ENCODE results near the gene SAMD1. TPM values are rescaled to one million over a fixed set of nuclear protein-coding genes. Genes with fewer than 3 reads are reported as not detected.

Gene SAMD1
- total and polyA plus RNA-seq, 9 of the 15 experiments (the other 6 are each of a cell fraction or from before 2014, with no cell fraction given): 2.9 to 96.0 (median 43.5) TPM

DNA sequence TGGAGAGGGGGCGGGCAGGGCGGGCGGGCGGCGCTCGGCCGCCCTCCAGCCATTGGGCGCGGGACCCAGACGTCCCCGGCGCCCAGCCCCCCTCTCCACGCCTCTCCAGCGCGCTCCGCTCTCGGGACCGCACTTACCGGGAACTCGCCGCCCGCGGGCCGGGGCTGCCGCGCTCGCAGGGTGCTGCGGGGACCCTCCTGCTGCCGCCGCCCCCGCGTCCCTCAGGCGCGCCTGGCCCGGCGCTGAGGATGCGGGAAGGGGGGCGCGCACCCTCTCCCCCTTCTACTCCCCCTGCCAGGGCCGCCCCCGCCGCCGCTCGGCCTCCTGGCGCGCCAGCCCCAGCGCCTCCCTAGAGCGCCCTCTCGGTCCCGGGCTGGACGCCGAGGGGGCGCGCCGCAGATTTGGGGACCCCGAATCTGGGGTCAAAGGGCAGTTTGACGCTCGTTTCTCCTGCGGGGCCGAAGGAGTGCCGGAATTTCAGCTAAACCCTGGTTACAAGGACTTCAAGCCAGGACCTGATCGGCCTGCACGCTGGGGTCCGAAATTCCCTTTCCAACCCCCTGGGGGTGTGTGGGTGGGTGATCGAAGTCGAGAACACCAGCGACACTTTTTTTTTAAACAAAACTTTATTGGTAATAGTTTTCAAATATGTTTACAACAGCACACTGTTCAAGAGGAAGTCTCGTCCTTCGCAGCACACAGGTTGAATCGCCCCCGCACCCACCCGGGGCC lies 696 bp upstream of the SAMD1 start (continued):
- TF ChIP-seq SRSF9 (IDR thresholded peaks at IDR 0.05; ENCODE audit: borderline replicate concordance, low read depth, low read length) (no peak), RCOR1 (IDR thresholded peaks at IDR 0.05; ENCODE audit: borderline replicate concordance in 1 of 2, low read depth in 2 of 2, low read length in 2 of 2) (peak in 1 of 2 experiments; percentile 27; a peak in 2 of 4 replicates), BDP1 (IDR thresholded peaks at IDR 0.05; ENCODE audit: insufficient read depth, insufficient read length) (no peak), RUNX1 (IDR thresholded peaks at IDR 0.05; ENCODE audit: low read depth) (no peak), PYGO2 (tag; IDR thresholded peaks at IDR 0.05) (no peak), SRSF1 (IDR thresholded peaks at IDR 0.05; ENCODE audit: low read depth, low read length) (no peak), NUFIP1 (IDR thresholded peaks at IDR 0.05; ENCODE audit: partially characterized antibody) (no peak), PPARD (CRISPR knock-in tag; IDR thresholded peaks at IDR 0.05) (no peak), XRCC5 (IDR thresholded peaks at IDR 0.05; ENCODE audit: low read depth, low read length) (no peak; the same call in 1 of the 2 replicates), CBX3 (IDR thresholded peaks at IDR 0.05; ENCODE audit: borderline replicate concordance in 1 of 2, low read length in 2 of 2) (peak in 1 of 2 experiments; percentile 78; a peak in 1 of 3 replicates), ZC3H4 (CRISPR knock-in tag; IDR thresholded peaks at IDR 0.05; ENCODE audit: borderline replicate concordance) (no peak), NR1H2 (CRISPR knock-in tag; IDR thresholded peaks at IDR 0.05) (no peak), SAFB (IDR thresholded peaks at IDR 0.05; ENCODE audit: borderline replicate concordance, low read depth, low read length) (no peak), IRF2 (CRISPR knock-in tag; IDR thresholded peaks at IDR 0.05) (no peak), TEAD2 (tag; IDR thresholded peaks at IDR 0.05) (no peak), ILK (tag; IDR thresholded peaks at IDR 0.05; ENCODE audit: borderline replicate concordance, low read depth) (no peak), ZNF507 (tag; conservative IDR thresholded peaks at IDR 0.05) (no peak), BACH1 (tag; IDR thresholded peaks at IDR 0.05) (no peak), SLC30A9 (CRISPR knock-in tag; IDR thresholded peaks at IDR 0.05) (no peak), ZNF444 (CRISPR knock-in tag; IDR thresholded peaks at IDR 0.05) (peak; percentile 78), CCAR2 (IDR thresholded peaks at IDR 0.05; ENCODE audit: low read depth, low read length) (no peak), TBL1XR1 (IDR thresholded peaks at IDR 0.05; ENCODE audit: low read length in 2 of 2) (peak; percentile 4 to 16; a peak in 2 of 4 replicates), SETDB1 (IDR thresholded peaks at IDR 0.05; ENCODE audit: low read length) (no peak), ZNF584 (CRISPR knock-in tag; IDR thresholded peaks at IDR 0.05; ENCODE audit: low read depth) (peak; percentile 32; the same call in 1 of the 2 replicates)
- TF ChIP-seq, protein P1, sequence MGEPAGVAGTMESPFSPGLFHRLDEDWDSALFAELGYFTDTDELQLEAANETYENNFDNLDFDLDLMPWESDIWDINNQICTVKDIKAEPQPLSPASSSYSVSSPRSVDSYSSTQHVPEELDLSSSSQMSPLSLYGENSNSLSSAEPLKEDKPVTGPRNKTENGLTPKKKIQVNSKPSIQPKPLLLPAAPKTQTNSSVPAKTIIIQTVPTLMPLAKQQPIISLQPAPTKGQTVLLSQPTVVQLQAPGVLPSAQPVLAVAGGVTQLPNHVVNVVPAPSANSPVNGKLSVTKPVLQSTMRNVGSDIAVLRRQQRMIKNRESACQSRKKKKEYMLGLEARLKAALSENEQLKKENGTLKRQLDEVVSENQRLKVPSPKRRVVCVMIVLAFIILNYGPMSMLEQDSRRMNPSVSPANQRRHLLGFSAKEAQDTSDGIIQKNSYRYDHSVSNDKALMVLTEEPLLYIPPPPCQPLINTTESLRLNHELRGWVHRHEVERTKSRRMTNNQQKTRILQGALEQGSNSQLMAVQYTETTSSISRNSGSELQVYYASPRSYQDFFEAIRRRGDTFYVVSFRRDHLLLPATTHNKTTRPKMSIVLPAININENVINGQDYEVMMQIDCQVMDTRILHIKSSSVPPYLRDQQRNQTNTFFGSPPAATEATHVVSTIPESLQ (CRISPR knock-in tag; IDR thresholded peaks at IDR 0.05): no peak
- TF ChIP-seq, protein P2, sequence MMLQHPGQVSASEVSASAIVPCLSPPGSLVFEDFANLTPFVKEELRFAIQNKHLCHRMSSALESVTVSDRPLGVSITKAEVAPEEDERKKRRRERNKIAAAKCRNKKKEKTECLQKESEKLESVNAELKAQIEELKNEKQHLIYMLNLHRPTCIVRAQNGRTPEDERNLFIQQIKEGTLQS (IDR thresholded peaks at IDR 0.05): no peak
- TF ChIP-seq, protein P2 (CRISPR knock-in tag; conservative IDR thresholded peaks at IDR 0.05): no peak
- TF ChIP-seq, protein P3, sequence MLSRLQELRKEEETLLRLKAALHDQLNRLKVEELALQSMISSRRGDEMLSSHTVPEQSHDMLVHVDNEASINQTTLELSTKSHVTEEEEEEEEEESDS (CRISPR knock-in tag; IDR thresholded peaks at IDR 0.05): no peak
